Activated naive CD8-positive, alpha-beta T cell treated with anti-CD3 and anti-CD28 coated beads for 36 hours (primary cell): Measurements from ENCODE around the gene GJA1. TPM values are rescaled to one million over a fixed set of nuclear protein-coding genes. Genes with fewer than 3 reads are reported as not detected.
"Not testable (repeated sequence)": the region's sequence is repeated elsewhere in the genome, so short reads cannot be mapped to it uniquely, and the experiment has no call there.

Experiments
- DNase-seq: peaks from one replicate; pipeline ENCODE4 v3.0.0; 2021
- H3K27ac Mint-ChIP-seq: one replicate; pipeline ENCODE4 v1.8.0; 2022; ENCODE audit warnings: mild to moderate bottlenecking, moderate library complexity, mixed read lengths
- H3K27me3 Mint-ChIP-seq: one replicate; pipeline ENCODE4 v1.8.0; 2022; ENCODE audit warnings: mild to moderate bottlenecking, mixed read lengths
- H3K36me3 Mint-ChIP-seq: one replicate; pipeline ENCODE4 v1.8.0; 2021; ENCODE audit warnings: mild to moderate bottlenecking, mixed read lengths
- H3K4me1 Mint-ChIP-seq: one replicate; pipeline ENCODE4 v1.8.0; 2021; ENCODE audit warnings: mixed read lengths
- H3K4me3 Mint-ChIP-seq: one replicate; pipeline ENCODE4 v1.8.0; 2022; ENCODE audit warnings: mild to moderate bottlenecking, moderate library complexity, mixed read lengths
- H3K9me3 Mint-ChIP-seq: one replicate; pipeline ENCODE4 v1.8.0; 2022; ENCODE audit warnings: mixed read lengths
- total RNA-seq, 2 experiments: library from RNA; stranded (reverse); gene quantifications; one replicate each; pipeline ENCODE4 v1.2.3, GENCODE V29; 2021

The GJA1 gene
- total RNA-seq, 2 experiments from 2014 or later = 0.06 to 0.24 TPM

DNA sequence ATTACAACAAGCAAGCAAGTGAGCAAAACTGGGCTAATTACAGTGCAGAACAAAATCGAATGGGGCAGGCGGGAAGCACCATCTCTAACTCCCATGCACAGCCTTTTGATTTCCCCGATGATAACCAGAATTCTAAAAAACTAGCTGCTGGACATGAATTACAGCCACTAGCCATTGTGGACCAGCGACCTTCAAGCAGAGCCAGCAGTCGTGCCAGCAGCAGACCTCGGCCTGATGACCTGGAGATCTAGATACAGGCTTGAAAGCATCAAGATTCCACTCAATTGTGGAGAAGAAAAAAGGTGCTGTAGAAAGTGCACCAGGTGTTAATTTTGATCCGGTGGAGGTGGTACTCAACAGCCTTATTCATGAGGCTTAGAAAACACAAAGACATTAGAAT is 12.3 kb downstream of the GJA1 start:
- DNase-seq, H3K4me3 Mint-ChIP-seq, H3K4me1 Mint-ChIP-seq: not testable (repeated sequence)

DNA sequence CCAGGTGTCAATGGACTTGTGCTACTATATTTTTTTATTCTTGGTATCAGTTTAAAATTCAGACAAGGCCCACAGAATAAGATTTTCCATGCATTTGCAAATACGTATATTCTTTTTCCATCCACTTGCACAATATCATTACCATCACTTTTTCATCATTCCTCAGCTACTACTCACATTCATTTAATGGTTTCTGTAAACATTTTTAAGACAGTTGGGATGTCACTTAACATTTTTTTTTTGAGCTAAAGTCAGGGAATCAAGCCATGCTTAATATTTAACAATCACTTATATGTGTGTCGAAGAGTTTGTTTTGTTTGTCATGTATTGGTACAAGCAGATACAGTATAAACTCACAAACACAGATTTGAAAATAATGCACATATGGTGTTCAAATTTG is 13.1 kb downstream of the GJA1 start:
- H3K36me3 Mint-ChIP-seq, DNase-seq, H3K4me1 Mint-ChIP-seq, H3K9me3 Mint-ChIP-seq, H3K4me3 Mint-ChIP-seq, H3K27ac Mint-ChIP-seq: not testable (repeated sequence)
- H3K27me3 Mint-ChIP-seq = peaks cover 15% of the 10 kb centered on the region

More for the DNA sequence above, 12.3 kb downstream of the GJA1 start:
- peaks cover 20% of the 10 kb centered on the region for H3K27me3 Mint-ChIP-seq
- not testable (repeated sequence) for H3K9me3 Mint-ChIP-seq, H3K36me3 Mint-ChIP-seq, H3K27ac Mint-ChIP-seq

DNA sequence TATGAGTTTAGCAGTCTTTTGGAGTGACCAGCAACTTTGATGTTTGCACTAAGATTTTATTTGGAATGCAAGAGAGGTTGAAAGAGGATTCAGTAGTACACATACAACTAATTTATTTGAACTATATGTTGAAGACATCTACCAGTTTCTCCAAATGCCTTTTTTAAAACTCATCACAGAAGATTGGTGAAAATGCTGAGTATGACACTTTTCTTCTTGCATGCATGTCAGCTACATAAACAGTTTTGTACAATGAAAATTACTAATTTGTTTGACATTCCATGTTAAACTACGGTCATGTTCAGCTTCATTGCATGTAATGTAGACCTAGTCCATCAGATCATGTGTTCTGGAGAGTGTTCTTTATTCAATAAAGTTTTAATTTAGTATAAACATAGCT is 13.9 kb downstream of the GJA1 start:
- DNase-seq = no peak
- Mint-ChIP-seq H3K4me3 (no peak overlapping the region), H3K9me3 (no peaks in the 10 kb centered on the region), H3K27ac (no peak overlapping the region), H3K27me3 (peaks cover 15% of the 10 kb centered on the region), H3K4me1 (no peaks in the 10 kb centered on the region), H3K36me3 (no peaks in the 10 kb centered on the region)

DNA sequence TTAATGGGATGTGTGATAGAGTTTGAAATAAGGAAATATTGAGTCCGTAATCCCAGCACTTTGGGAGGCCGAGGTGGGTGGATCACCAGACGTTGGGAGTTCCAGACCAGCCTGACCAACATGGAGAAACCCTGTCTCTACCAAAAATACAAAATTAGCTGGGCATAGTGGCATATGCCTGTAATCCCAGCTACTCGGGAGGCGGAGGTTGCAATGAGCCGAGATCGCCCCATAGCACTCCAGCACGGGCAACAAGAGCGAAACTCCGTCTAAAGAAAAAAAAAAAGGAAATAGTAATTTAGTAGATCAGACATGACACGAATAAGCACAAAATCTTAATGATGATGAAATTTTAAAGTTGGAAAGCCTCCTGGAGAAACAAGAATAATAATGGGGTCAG is 14.8 kb downstream of the GJA1 start:
- no peaks in the 10 kb centered on the region for H3K36me3 Mint-ChIP-seq
- no peak overlapping the region for H3K4me3 Mint-ChIP-seq
- H3K4me1 Mint-ChIP-seq = no peaks in the 10 kb centered on the region
- no peak overlapping the region for H3K27ac Mint-ChIP-seq
- no peaks in the 10 kb centered on the region for H3K9me3 Mint-ChIP-seq
- DNase-seq = no peak
- peaks cover 14% of the 10 kb centered on the region for H3K27me3 Mint-ChIP-seq

DNA sequence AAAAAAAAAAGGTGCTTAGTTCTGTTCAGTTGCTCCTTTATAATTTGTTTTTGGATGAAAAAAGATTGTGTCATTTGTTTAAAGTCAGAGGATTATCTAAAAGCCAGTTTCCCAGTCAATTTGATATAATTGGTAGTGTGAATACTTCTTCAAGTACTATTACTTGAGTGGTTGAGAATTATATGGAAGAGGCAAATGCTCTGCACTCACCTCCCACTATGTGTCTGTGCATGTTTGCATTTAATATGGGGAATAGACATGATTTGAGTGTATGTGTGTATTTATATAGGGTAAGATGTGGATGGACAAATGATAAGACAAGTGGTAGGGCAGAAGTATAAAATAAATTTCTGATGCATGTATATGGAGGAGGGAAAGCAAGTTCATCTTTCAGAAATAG is 15.8 kb downstream of the GJA1 start:
- Mint-ChIP-seq H3K27ac (no peak overlapping the region), H3K4me1 (no peaks in the 10 kb centered on the region), H3K9me3 (no peaks in the 10 kb centered on the region), H3K27me3 (peaks cover 6% of the 10 kb centered on the region), H3K36me3 (no peaks in the 10 kb centered on the region), H3K4me3 (no peak overlapping the region)
- DNase-seq = no peak

DNA sequence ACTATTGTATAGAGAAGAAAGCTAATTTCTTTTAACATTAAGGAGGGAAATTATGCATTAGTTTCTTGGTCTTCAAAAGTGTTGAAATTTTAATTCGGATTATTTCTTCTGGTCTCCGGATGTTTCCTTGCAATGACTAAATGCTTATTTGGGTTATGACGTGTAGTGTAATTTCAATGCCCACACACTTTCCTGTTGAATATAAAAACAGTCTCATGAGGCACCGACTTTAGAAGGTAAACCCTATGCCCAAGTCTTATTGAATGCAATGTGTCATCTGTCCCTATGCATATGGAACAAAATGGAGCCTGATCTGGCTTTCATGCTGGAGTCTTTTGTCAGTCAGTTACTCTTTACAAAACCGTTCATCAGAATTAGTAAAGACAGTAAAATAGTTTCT is 17.7 kb downstream of the GJA1 start:
- Mint-ChIP-seq H3K27ac (no peak overlapping the region), H3K4me3 (no peak overlapping the region), H3K27me3 (peaks cover 6% of the 10 kb centered on the region), H3K36me3 (no peaks in the 10 kb centered on the region), H3K4me1 (no peaks in the 10 kb centered on the region), H3K9me3 (no peaks in the 10 kb centered on the region)
- DNase-seq = no peak

DNA sequence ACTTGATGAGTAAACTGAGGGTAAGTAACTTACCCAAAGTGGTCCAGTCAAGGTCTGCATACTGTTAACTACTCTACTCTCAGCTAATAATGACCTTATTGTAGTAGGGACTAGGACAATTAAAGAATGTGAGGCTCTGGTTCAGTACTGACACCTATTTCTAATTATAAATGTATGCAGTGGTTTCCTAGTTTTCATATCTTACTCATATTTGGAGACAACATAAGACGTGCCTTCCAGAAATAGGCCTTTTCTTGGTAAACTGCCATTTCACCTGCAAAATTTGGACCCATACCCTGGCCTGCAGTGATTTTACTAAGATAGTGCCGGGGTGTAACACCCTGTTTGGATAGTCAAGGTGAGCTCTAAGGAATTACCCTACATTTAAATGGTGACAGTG is 24.7 kb downstream of the GJA1 start:
- H3K27me3 Mint-ChIP-seq = peaks cover 2% of the 10 kb centered on the region
- no peak overlapping the region for H3K27ac Mint-ChIP-seq
- DNase-seq = no peak
- H3K4me1 Mint-ChIP-seq = no peaks in the 10 kb centered on the region
- H3K4me3 Mint-ChIP-seq = no peak overlapping the region
- H3K9me3 Mint-ChIP-seq = no peaks in the 10 kb centered on the region
- H3K36me3 Mint-ChIP-seq = no peaks in the 10 kb centered on the region

DNA sequence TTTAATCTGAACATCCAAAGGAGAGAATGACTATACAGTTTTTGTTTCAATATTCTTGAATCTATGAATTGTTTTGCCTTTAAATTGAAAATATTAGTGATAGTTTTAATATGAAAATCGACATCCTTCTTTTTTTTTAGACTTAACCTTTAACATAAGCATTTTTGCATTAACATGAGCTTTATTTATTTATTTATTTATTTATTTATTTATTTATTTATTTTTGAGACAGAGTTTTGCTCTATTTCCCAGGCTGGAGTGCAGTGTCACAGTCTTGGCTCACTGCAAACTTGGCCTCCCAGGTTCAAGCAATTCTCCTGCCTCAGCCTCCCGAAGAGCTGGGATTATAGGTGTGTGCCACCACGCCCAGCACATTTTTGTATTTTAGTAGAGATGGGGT is 27.6 kb downstream of the GJA1 start:
- H3K4me1 Mint-ChIP-seq = no peaks in the 10 kb centered on the region
- H3K27ac Mint-ChIP-seq = no peak overlapping the region
- H3K27me3 Mint-ChIP-seq = peaks cover 4% of the 10 kb centered on the region
- peaks cover 3% of the 10 kb centered on the region for H3K9me3 Mint-ChIP-seq
- no peak overlapping the region for H3K4me3 Mint-ChIP-seq
- no peaks in the 10 kb centered on the region for H3K36me3 Mint-ChIP-seq
- no peak for DNase-seq

DNA sequence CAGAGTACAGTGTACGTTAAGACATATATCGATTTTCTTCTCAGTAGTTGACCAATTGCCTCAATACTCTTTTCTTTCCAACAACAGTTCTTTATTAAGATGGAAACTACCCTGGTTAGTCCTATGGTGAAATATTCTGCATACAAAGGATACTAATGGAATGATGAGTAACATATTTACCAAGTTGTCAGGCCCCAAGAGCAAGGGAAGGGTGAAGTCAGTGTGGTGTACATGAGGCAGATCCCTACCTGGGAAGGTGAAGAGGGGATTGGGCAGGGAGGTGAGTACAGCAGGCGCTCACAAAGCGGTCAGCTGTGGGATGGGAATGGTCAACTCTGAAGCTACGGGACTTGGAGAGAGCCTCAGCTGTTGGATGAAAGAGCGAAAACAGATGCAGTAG is 29.7 kb downstream of the GJA1 start:
- peaks cover 3% of the 10 kb centered on the region for H3K9me3 Mint-ChIP-seq
- no peak overlapping the region for H3K27ac Mint-ChIP-seq

DNA sequence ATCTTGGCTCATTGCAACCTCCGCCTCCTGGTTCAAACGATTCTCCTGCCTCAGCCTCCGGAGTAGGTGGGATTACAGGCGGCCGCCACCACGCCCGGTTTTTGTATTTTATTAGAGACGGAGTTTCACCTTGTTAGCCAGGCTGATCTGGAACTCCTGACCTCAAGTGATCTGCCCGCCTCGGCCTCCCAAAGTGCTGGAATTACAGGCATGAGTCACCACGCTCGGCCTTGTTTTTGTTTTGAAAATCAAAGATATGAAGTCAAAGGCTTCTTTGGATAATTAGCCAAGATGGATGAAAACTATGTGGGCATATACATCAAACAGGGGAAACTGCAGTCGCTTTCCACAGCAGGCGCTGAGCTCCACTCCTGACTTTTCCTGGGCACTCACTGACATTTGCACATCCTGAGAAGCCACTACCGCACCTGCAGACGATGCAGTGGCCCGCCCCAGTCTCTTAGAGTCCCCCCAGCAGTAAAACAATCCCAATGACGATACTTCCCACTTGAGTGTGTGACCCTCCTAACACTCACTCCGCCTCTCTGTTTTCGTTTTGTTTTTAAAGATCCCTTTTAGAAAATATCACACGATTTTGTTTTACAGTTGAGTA is 44.1 kb downstream of the GJA1 start:
- DNase-seq = no peak
- no peaks in the 10 kb centered on the region for H3K27me3 Mint-ChIP-seq
- no peaks in the 10 kb centered on the region for H3K36me3 Mint-ChIP-seq
- no peaks in the 10 kb centered on the region for H3K4me1 Mint-ChIP-seq
- H3K4me3 Mint-ChIP-seq = no peak overlapping the region
- H3K9me3 Mint-ChIP-seq = no peaks in the 10 kb centered on the region
- H3K27ac Mint-ChIP-seq = no peak overlapping the region

More for the DNA sequence above, 29.7 kb downstream of the GJA1 start:
- no peaks in the 10 kb centered on the region for H3K4me1 Mint-ChIP-seq
- DNase-seq = no peak
- no peak overlapping the region for H3K4me3 Mint-ChIP-seq
- no peaks in the 10 kb centered on the region for H3K36me3 Mint-ChIP-seq
- peaks cover 4% of the 10 kb centered on the region for H3K27me3 Mint-ChIP-seq

DNA sequence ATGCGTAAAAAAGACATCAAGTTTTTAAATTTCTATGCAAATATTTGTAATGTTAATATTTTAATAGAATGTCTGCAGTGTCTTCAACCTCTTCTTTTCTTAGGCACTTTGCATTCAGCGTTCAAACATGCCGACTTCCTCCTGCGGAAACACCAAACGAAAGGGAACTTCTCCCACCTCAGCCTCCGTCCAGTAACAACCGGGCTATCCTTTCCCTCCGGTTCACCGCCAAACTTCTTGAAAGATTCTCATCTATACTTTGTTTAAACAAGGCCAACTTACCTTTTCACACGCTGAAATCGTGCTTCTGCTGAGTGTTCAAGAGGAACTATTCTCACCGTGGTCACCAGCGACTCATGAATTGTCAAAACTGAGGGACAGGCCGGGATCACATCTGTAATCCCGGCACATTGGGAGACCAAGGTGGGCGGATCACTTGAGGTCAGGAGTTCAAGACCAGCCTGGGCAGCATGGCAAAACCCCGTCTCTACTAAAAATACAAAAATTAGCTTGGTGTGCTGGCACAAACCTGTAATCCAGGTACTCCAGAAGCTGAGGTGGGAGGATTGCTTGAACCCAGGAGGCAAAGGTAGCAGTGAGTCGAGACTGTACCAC is 44.8 kb downstream of the GJA1 start:
- H3K27ac Mint-ChIP-seq = no peak overlapping the region
- no peaks in the 10 kb centered on the region for H3K36me3 Mint-ChIP-seq
- H3K9me3 Mint-ChIP-seq = no peaks in the 10 kb centered on the region
- H3K4me3 Mint-ChIP-seq = no peak overlapping the region
- H3K27me3 Mint-ChIP-seq = peaks cover 3% of the 10 kb centered on the region
- DNase-seq = no peak
- H3K4me1 Mint-ChIP-seq = no peaks in the 10 kb centered on the region

DNA sequence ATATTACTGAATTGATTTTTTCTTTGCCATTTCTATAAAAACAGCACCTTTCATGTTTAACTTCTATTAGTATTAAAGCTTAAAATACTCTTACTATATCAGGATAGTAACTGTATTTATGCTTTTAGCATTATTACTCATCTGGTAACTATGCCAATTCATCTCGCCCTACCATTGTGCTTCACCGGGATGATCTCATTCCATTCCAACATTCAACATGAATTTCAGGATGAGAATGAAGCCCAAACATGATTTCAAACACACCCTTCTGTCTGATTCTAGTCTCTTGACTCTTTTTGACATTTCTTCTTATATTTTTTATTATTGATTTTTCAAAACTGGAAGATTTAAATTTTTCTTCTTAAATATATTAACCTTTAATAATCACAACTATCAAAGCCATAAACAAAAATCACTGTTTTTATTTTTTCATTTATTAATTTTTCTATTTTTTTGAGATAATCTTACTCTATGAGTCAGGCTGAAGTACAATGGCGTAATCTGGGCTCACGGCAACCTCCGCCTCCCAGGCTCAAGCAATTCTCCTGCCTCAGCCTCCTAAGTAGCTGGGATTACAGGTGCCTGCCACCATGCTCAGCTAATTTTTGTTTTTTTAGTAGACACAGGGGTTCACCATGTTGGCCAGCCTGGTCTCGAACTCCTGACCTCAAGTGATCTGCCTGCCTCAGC is 46.7 kb downstream of the GJA1 start:
- no peaks in the 10 kb centered on the region for H3K4me1 Mint-ChIP-seq
- no peak overlapping the region for H3K27ac Mint-ChIP-seq
- no peak for DNase-seq
- no peaks in the 10 kb centered on the region for H3K36me3 Mint-ChIP-seq
- H3K9me3 Mint-ChIP-seq = no peaks in the 10 kb centered on the region
- H3K4me3 Mint-ChIP-seq = no peak overlapping the region
- H3K27me3 Mint-ChIP-seq = peaks cover 4% of the 10 kb centered on the region

DNA sequence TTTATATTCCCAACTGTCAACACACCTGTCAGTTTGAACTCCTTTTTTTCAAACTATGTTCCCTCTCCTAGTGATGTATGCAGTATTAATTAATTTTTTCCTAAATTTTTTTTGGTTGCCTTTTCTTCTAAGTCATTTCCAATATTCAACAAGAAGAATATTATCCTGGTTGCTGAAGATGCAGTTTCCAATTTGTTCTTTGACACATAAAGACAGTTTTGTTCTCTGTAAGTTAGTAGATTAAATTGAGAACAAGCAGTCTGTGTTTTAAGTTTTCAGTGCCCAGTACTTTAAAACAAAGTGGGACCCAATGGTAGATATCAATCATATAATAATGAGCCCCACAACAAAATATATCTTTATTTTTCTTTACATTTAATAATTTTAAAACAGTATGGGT is 47.3 kb downstream of the GJA1 start:
- no peak overlapping the region for H3K27ac Mint-ChIP-seq
- H3K36me3 Mint-ChIP-seq = no peaks in the 10 kb centered on the region

DNA sequence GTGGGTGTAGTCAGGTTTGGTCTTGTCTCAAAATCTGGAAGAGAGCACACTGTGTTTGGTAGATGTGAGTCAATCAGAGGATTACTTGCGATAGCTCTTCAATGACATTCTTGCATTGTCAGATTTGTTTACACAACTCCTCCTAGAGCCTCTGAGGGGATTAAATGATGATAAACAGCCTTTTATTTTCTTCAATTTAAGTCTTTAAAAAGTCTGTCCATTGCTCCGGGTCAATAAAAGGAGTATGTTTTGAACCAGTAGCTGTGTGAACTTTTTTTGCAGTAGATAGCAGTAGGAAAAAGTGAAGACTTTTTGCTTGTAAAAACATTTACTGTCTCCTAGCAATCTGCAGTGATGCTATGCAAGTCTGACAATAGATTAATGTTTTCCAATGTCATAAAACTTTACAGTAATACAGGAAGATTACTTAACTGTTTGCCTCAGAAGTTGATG is 49.9 kb downstream of the GJA1 start:
- Mint-ChIP-seq H3K4me1 (no peaks in the 10 kb centered on the region), H3K27me3 (peaks cover 4% of the 10 kb centered on the region), H3K9me3 (no peaks in the 10 kb centered on the region), H3K4me3 (no peak overlapping the region), H3K27ac (no peak overlapping the region), H3K36me3 (no peaks in the 10 kb centered on the region)
- no peak for DNase-seq

More for the DNA sequence above, 47.3 kb downstream of the GJA1 start:
- Mint-ChIP-seq H3K4me1 (no peaks in the 10 kb centered on the region), H3K4me3 (no peak overlapping the region), H3K9me3 (no peaks in the 10 kb centered on the region), H3K27me3 (peaks cover 4% of the 10 kb centered on the region)
- DNase-seq = no peak

DNA sequence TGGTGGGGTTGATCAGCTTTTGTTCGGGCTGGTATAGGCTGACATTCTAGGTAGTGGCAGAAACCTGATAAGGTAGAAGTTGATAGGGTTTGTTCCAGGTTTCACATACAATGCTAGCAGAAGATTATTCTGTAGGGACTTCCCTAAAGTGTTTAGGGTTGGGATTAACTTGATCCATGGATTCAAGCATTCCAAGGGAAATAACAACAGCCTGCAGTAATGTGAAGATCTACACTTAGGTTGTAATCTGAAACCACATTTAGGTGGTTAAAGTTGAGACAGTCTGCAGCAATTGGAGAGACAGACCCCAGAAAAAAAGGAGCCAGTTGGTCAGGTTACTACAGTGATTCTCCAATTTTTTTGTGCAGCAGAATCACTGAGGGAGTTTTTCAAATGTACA is 56.1 kb downstream of the GJA1 start:
- no peaks in the 10 kb centered on the region for H3K9me3 Mint-ChIP-seq
- H3K27ac Mint-ChIP-seq = no peak overlapping the region
- H3K36me3 Mint-ChIP-seq = no peaks in the 10 kb centered on the region
- H3K4me3 Mint-ChIP-seq = no peak overlapping the region
- H3K27me3 Mint-ChIP-seq = no peaks in the 10 kb centered on the region
- DNase-seq = no peak
- no peaks in the 10 kb centered on the region for H3K4me1 Mint-ChIP-seq

DNA sequence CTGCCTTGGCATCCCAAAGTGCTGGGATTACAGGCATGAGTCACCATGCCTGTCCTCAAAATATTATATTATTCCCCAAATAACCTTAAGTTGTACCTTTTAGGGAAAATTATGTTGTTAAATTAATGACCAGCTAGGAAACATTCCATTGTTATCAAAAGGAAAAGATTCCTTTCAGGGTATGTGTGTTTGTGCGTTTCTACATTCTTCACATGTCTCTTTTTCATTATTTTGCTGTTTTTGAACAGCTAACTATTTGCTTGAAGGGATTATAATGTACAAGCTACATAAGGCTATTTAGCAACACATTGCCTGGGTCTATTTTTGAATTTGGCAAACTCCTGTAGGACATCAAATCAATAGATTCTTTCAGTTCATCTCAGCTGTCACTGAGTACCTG is 57.1 kb downstream of the GJA1 start:
- Mint-ChIP-seq H3K27ac (no peak overlapping the region), H3K9me3 (no peaks in the 10 kb centered on the region), H3K4me3 (no peak overlapping the region), H3K36me3 (no peaks in the 10 kb centered on the region), H3K27me3 (no peaks in the 10 kb centered on the region), H3K4me1 (no peaks in the 10 kb centered on the region)
- no peak for DNase-seq
